ENCODE data around the gene ADSL. TPM values are rescaled to one million over a fixed set of nuclear protein-coding genes. Genes with fewer than 3 reads are reported as not detected.
A peak's percentile ranks its signal among the peaks of the same experiment; 100 is the strongest.

Gene ADSL
- total and polyA plus RNA-seq, 8 donors = 18.9 to 35.7 (median 25.1) TPM

DNA sequence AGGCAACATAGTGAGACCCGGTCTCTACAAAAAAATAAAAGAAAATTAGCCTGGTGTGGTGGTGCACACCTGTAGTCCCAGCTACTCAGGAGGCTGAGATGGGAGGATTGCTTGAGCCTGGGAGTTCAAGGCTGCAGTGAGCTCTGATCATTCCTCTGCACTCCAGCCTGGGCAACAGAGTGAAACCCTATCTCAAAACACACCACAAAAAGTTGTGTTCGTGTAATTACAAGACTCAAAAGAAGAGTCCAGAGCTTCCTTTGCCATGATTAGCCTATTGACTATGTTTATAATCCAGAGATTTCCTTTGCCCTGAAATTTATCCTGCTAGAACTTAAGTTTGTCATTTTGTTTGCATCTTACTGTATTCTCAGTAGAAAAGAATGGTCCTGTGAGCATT lies 45.1 kb downstream of the ADSL start:
- Histone ChIP-seq H3K4me3 (no peak overlapping the region), H3K27ac (no peak overlapping the region), H3K36me3 (no peaks in the 10 kb centered on the region), H3K27me3 (no peaks in the 10 kb centered on the region), H3K9me3 (no peaks in the 10 kb centered on the region), H3K4me1 (peaks cover 30 to 36% (median 36%) of the 10 kb centered on the region in 3 donors)
- DNase-seq (no peak), FAIRE-seq (no peak), ATAC-seq (no peak)
- intact Hi-C loops (cut with DNase I) = no loop called here
- TF ChIP-seq, protein P1, sequence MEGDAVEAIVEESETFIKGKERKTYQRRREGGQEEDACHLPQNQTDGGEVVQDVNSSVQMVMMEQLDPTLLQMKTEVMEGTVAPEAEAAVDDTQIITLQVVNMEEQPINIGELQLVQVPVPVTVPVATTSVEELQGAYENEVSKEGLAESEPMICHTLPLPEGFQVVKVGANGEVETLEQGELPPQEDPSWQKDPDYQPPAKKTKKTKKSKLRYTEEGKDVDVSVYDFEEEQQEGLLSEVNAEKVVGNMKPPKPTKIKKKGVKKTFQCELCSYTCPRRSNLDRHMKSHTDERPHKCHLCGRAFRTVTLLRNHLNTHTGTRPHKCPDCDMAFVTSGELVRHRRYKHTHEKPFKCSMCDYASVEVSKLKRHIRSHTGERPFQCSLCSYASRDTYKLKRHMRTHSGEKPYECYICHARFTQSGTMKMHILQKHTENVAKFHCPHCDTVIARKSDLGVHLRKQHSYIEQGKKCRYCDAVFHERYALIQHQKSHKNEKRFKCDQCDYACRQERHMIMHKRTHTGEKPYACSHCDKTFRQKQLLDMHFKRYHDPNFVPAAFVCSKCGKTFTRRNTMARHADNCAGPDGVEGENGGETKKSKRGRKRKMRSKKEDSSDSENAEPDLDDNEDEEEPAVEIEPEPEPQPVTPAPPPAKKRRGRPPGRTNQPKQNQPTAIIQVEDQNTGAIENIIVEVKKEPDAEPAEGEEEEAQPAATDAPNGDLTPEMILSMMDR (IDR thresholded peaks at IDR 0.05) = no peak
- 84 to 86% methylated on average over 2 of the region's 2 CpGs for WGBS, 2 donors

DNA sequence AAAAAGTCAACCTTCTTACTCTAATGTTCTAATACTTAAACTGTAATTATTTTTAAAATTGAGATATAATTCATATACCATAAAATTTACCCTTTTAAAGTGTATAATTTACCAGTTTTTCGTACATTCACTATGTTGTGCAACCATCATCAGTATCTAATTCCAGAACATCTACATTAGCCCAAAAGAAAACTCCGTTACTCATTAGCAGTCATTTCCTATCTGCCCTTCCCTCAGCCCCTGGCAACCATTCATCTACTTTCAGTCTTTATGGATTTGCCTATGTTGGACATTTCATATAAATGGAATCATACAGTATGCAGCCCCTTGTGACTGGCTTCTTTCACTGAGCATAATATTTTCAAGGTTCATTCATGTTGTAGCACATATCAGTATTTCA lies 46.3 kb downstream of the ADSL start:
- WGBS, 2 donors = 83% methylated on average over 2 of the region's 2 CpGs
- no peaks in the 10 kb centered on the region for H3K9me3 ChIP-seq
- H3K4me1 ChIP-seq = peaks cover 31 to 37% (median 36%) of the 10 kb centered on the region in 3 donors
- no peak overlapping the region for H3K4me3 ChIP-seq
- intact Hi-C loops (cut with DNase I) = no loop called here
- FAIRE-seq = no peak
- H3K36me3 ChIP-seq = no peaks in the 10 kb centered on the region
- no peak for DNase-seq
- no peak for ATAC-seq
- TF ChIP-seq, protein P1 (IDR thresholded peaks at IDR 0.05) = no peak
- H3K27me3 ChIP-seq = no peaks in the 10 kb centered on the region
- no peak overlapping the region for H3K27ac ChIP-seq

DNA sequence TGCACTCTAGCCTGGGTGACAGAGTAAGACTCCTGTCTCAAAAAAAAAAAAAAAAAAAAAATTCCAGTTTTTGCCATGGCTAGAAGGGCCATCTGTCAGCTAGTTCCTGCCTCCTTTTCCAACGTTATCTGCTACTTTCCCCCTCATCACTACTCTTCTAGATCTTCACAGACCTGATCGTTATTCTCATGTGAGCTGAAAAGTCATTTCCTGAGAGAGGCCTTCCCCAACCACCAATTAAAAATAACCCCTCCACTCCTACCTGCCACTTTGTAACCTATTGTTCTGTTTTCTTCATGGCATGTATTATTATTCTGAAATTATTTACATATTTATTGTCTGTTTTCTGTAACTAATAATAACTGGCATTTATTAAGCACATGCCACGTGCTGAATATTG lies 48.3 kb downstream of the ADSL start:
- TF ChIP-seq, protein P1 (IDR thresholded peaks at IDR 0.05) = no peak
- Histone ChIP-seq H3K9me3 (no peaks in the 10 kb centered on the region), H3K27ac (no peak overlapping the region), H3K36me3 (no peaks in the 10 kb centered on the region), H3K4me3 (no peak overlapping the region), H3K27me3 (no peaks in the 10 kb centered on the region), H3K4me1 (peaks cover 21 to 25% (median 25%) of the 10 kb centered on the region in 3 donors)
- no peak for ATAC-seq
- no peak for DNase-seq
- FAIRE-seq = no peak
- intact Hi-C loops (cut with DNase I) = no loop called here
- 77 to 91% methylated on average over 3 of the region's 3 CpGs for WGBS, 2 donors

DNA sequence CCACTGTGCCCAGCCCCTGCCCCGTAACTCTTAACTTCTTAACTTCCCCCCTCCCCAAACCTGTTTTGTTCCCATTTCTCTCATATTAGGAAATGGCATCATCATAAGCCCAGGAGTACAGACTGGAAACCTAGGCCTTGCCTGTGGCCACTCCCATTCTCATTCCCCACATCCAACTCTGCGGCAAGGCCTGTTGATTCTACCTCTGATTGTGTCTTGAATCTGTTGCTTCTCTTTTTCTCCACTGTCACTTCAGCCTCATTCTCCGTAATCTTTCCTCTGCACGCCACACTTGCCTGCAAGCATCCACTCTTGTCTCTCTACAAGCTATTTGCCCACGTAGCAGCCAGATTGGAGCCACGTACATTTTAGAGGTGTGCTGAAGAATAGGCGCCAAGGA lies 49.3 kb downstream of the ADSL start:
- Histone ChIP-seq H3K4me3 (no peak overlapping the region), H3K36me3 (no peaks in the 10 kb centered on the region), H3K27me3 (no peaks in the 10 kb centered on the region), H3K9me3 (no peaks in the 10 kb centered on the region), H3K27ac (peak overlapping the region in 1 of 4 donors; percentile 84), H3K4me1 (peaks cover 19 to 28% (median 21%) of the 10 kb centered on the region in 3 donors)
- no peak for FAIRE-seq
- intact Hi-C loops (cut with DNase I) = no loop called here
- ATAC-seq = no peak
- WGBS, 2 donors = 95% methylated on average over 7 of the region's 7 CpGs
- TF ChIP-seq, protein P1 (IDR thresholded peaks at IDR 0.05) = no peak
- peak in 1 of 6 donors; percentile 19 for DNase-seq

DNA sequence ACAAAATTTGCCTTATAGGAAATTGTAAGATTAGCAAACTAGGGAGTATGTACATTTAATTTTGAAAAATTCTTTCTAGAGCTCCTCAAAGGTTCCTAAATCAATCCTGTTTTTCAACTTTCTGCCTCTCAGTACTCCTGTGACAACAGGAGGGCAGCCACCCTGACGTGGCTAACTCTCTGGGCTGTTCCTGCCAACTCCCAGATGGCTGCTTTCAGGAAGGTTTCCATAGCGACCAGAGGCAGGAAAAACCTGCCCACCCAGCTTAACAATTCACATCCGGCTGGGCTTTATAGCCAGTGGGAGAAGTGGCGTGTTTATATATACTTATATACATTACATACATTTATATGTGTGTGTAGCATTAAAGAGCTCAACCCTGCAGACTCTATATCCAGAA lies 50.6 kb downstream of the ADSL start:
- H3K27me3 ChIP-seq = no peaks in the 10 kb centered on the region
- H3K4me1 ChIP-seq = peaks cover 19 to 26% (median 21%) of the 10 kb centered on the region in 3 donors
- peak overlapping the region; percentile 62 to 84 (median 74) for H3K27ac ChIP-seq
- H3K9me3 ChIP-seq = no peaks in the 10 kb centered on the region
- 10% methylated on average over 4 of the region's 4 CpGs for WGBS, 2 donors
- DNase-seq (peak; percentile 67 to 88 (median 84)), FAIRE-seq (peak; percentile 72), ATAC-seq (peak; percentile 93 to 95 (median 94))
- peaks cover 0 to 11% (median under 1%) of the 10 kb centered on the region in 3 donors for H3K36me3 ChIP-seq
- TF ChIP-seq, protein P1 (IDR thresholded peaks at IDR 0.05) = no peak
- intact Hi-C loops (cut with DNase I) = no loop called here
- H3K4me3 ChIP-seq = no peak overlapping the region

Measured in pancreas (tissue), 10 donors.